Panc1 (cell line): ENCODE data around the gene BAIAP2L2.

Experiments
- CTCF ChIP-seq: fragments of 450-650 bp; IDR thresholded peaks from 2 replicates; pipeline ENCODE4 v1.5.1; 2017; ENCODE audit warnings: mild to moderate bottlenecking
- POLR2AphosphoS5 ChIP-seq: IDR thresholded peaks from 2 replicates; pipeline ENCODE4 v1.6.1; 2012; ENCODE audit warnings: mild to moderate bottlenecking, low read depth, low read length, moderate library complexity

GRCh38 chr22:38077096-38077495 is 33.4 kb downstream of the BAIAP2L2 start:
- no peak for TF ChIP-seq CTCF
- no peak for TF ChIP-seq POLR2AphosphoS5
